HepG2 (cell line): ENCODE results near the gene PDK2. TPM values are rescaled to one million over a fixed set of nuclear protein-coding genes. Genes with fewer than 3 reads are reported as not detected.

ENCODE experiments used
- CSRNP2 ChIP-seq: sonication (generic); formaldehyde crosslinking; conservative IDR thresholded peaks from 2 replicates; pipeline ENCODE4 v1.8.0; 2022; ENCODE audit warnings: low read depth, missing genetic modification reagents
- FOXK1 ChIP-seq: sonication (generic); formaldehyde crosslinking; IDR thresholded peaks from 2 replicates; pipeline ENCODE4 v1.4.0; 2020; ENCODE audit warnings: low read depth, missing genetic modification reagents, borderline replicate concordance
- GLMP ChIP-seq: sonication (generic); formaldehyde crosslinking; IDR thresholded peaks from 2 replicates; pipeline ENCODE4 v1.9.0; 2021; ENCODE audit warnings: missing genetic modification reagents, mild to moderate bottlenecking, borderline replicate concordance
- GMEB1 ChIP-seq: sonication (generic); formaldehyde crosslinking; IDR thresholded peaks from 2 replicates; pipeline ENCODE4 v1.5.1; 2020; ENCODE audit warnings: missing genetic modification reagents, mild to moderate bottlenecking, borderline replicate concordance
- HES4 ChIP-seq: sonication (generic); formaldehyde crosslinking; IDR thresholded peaks from 2 replicates; pipeline ENCODE4 v1.9.0; 2021; ENCODE audit warnings: mild to moderate bottlenecking, missing genetic modification reagents, borderline replicate concordance
- HOXA9 ChIP-seq: sonication (generic); formaldehyde crosslinking; IDR thresholded peaks from 2 replicates; pipeline ENCODE4 v1.8.1; 2022; ENCODE audit warnings: missing genetic modification reagents, mild to moderate bottlenecking, moderate library complexity, borderline replicate concordance
- MAFG ChIP-seq: sonication (generic); formaldehyde crosslinking; IDR thresholded peaks from 2 replicates; pipeline ENCODE4 v1.5.1; 2020; ENCODE audit warnings: mild to moderate bottlenecking, missing genetic modification reagents
- NCOA1 ChIP-seq: sonication (generic); formaldehyde crosslinking; IDR thresholded peaks from 2 replicates; pipeline ENCODE4 v1.9.0; 2021; ENCODE audit warnings: missing genetic modification reagents
- NFE2 ChIP-seq: sonication (generic); formaldehyde crosslinking; IDR thresholded peaks from 2 replicates; pipeline ENCODE4 v1.4.0; 2020; ENCODE audit warnings: missing genetic modification reagents
- NR2F1 ChIP-seq, 2 experiments: fragments of 450-650 bp in 1 of 2; formaldehyde crosslinking in 1 of 2; IDR thresholded peaks; 2 replicates each; pipeline versions ENCODE4 v1.5.0 to v1.6.1; 2016 to 2020; ENCODE audit warnings: mild to moderate bottlenecking in 1 of 2, missing compliant biosample characterization in 1 of 2, missing genetic modification reagents in 1 of 2, moderate library complexity in 1 of 2
- POLR2AphosphoS2 ChIP-seq: IDR thresholded peaks from 2 replicates; pipeline ENCODE4 v1.6.1; 2011; ENCODE audit warnings: low read depth, low read length, improper control_type of control experiment
- RFXANK ChIP-seq: IDR thresholded peaks from 2 replicates; pipeline ENCODE4 v1.6.1; 2016
- SNAPC5 ChIP-seq: sonication (generic); formaldehyde crosslinking; IDR thresholded peaks from 2 replicates; pipeline ENCODE4 v1.8.1; 2023; ENCODE audit warnings: mild to moderate bottlenecking, missing genetic modification reagents, borderline replicate concordance
- ZFAT ChIP-seq: sonication (generic); formaldehyde crosslinking; conservative IDR thresholded peaks from 2 replicates; pipeline ENCODE4 v1.8.1; 2023; ENCODE audit warnings: missing genetic modification reagents, inconsistent platforms
- ZFP37 ChIP-seq: sonication (generic); formaldehyde crosslinking; IDR thresholded peaks from 2 replicates; pipeline ENCODE4 v1.4.0; 2020; ENCODE audit warnings: missing genetic modification reagents, borderline replicate concordance
- ZNF280B ChIP-seq: sonication (generic); formaldehyde crosslinking; IDR thresholded peaks from 2 replicates; pipeline ENCODE4 v1.5.0; 2020; ENCODE audit warnings: missing genetic modification reagents, mild to moderate bottlenecking, borderline replicate concordance
- ZNF562 ChIP-seq: sonication (generic); formaldehyde crosslinking; IDR thresholded peaks from 2 replicates; pipeline ENCODE4 v1.8.0; 2022; ENCODE audit warnings: missing genetic modification reagents, borderline replicate concordance
- ZNF570 ChIP-seq: sonication (generic); formaldehyde crosslinking; IDR thresholded peaks from 2 replicates; pipeline ENCODE4 v1.4.0; 2020; ENCODE audit warnings: mild to moderate bottlenecking, missing genetic modification reagents, borderline replicate concordance
- ZXDC ChIP-seq: sonication (generic); formaldehyde crosslinking; IDR thresholded peaks from 2 replicates; pipeline ENCODE4 v1.5.0; 2020; ENCODE audit warnings: mild to moderate bottlenecking, missing genetic modification reagents
- polyA plus RNA-seq, 8 experiments: library from polyadenylated mRNA; depleted of rRNA in 3 of 8; stranded (reverse) in 7 of 8; unstranded in 1 of 8; fragments of >200 nt; fragmentation: Illumina TruSeq in 4 of 8; extraction: Trizol in 4 of 8; gene quantifications; 2 replicates each; pipeline versions ENCODE4 v1.2.1 to v1.2.3, GENCODE V29; 2011 to 2016; ENCODE audit warnings: low read depth in 4 of 8, missing spikeins in 1 of 8, mixed read lengths in 1 of 8; ENCODE audit not compliant: insufficient read depth in 1 of 8
- total RNA-seq, 5 experiments: library from RNA; depleted of rRNA; stranded (reverse); fragments of >200 nt; fragmentation: Illumina TruSeq; extraction: Trizol; gene quantifications; 2 replicates each; pipeline ENCODE4 v1.2.3, GENCODE V29; 2016; ENCODE audit warnings: low read depth in 1 of 5

The PDK2 gene
- total and polyA plus RNA-seq, 2 of the 13 experiments (the other 11 are each of a cell fraction or from before 2014, with no cell fraction given) = 18.5 to 59.7 TPM

GRCh38 chr17:50151937-50152547 lies 56.9 kb downstream of the PDK2 start (continued):
- TF ChIP-seq ZFP37 (CRISPR knock-in tag) = no peak
- no peak for TF ChIP-seq SNAPC5 (CRISPR knock-in tag)
- TF ChIP-seq HES4 = no peak
- no peak for TF ChIP-seq CSRNP2 (CRISPR knock-in tag)
- TF ChIP-seq FOXK1 (CRISPR knock-in tag) = peak; percentile 47; the same call in 1 of the 2 replicates
- no peak for TF ChIP-seq NR2F1 (CRISPR knock-in tag; IDR thresholded peaks at IDR 0.05)
- TF ChIP-seq HOXA9 (CRISPR knock-in tag) = no peak
- TF ChIP-seq ZNF570 = no peak
- no peak for TF ChIP-seq ZNF562 (CRISPR knock-in tag)
- TF ChIP-seq ZNF280B (CRISPR knock-in tag) = peak; percentile 65; the same call in 1 of the 2 replicates
- no peak for TF ChIP-seq ZXDC (CRISPR knock-in tag)
- TF ChIP-seq GMEB1 (CRISPR knock-in tag) = no peak
- TF ChIP-seq GLMP (CRISPR knock-in tag) = no peak
- TF ChIP-seq MAFG = no peak
- TF ChIP-seq NFE2 (CRISPR knock-in tag) = no peak
- no peak for TF ChIP-seq ZFAT (CRISPR knock-in tag)
- no peak for TF ChIP-seq POLR2AphosphoS2
- TF ChIP-seq RFXANK (CRISPR knock-in tag) = no peak
- no peak for TF ChIP-seq NCOA1
